HUES64 (cell line): Measurements from ENCODE around the gene NR1I2.

Experiments
- H3K27ac ChIP-seq: 2 replicates; pipeline ENCODE4 v1.7.0; 2013; ENCODE audit warnings: low read depth, low read length, inconsistent platforms
- H3K27me3 ChIP-seq: 2 replicates; pipeline ENCODE4 v1.6.1; 2013; ENCODE audit warnings: mild to moderate bottlenecking, low read length; ENCODE audit not compliant: insufficient read depth
- H3K36me3 ChIP-seq: 2 replicates; pipeline ENCODE4 v1.6.1; 2013; ENCODE audit warnings: mild to moderate bottlenecking, low read length; ENCODE audit not compliant: insufficient read depth
- H3K4me1 ChIP-seq: 2 replicates; pipeline ENCODE4 v1.6.1; 2013; ENCODE audit warnings: mild to moderate bottlenecking, low read length, moderate library complexity; ENCODE audit not compliant: insufficient read depth
- H3K4me3 ChIP-seq: 2 replicates; pipeline ENCODE4 v1.5.1; 2013; ENCODE audit warnings: mild to moderate bottlenecking, low read length, moderate library complexity
- H3K9ac ChIP-seq: 2 replicates; pipeline ENCODE4 v1.6.1; 2013; ENCODE audit warnings: mild to moderate bottlenecking, low read depth, low read length
- H3K9me3 ChIP-seq: 2 replicates; pipeline ENCODE4 v1.6.1; 2013; ENCODE audit warnings: low read depth, low read length; ENCODE audit not compliant: insufficient read depth
- WGBS: fragments of 150-250, 120-280 bp; methylation state at CpG from one replicate; pipeline ENCODE4 v1.1.7; 2013; ENCODE audit warnings: missing lambda C conversion rate; 5-methylcytosine and 5-hydroxymethylcytosine counted together

Gene NR1I2

GRCh38 chr3:119858957-119859356 is 77.1 kb downstream of the NR1I2 start:
- peaks cover 63% of the 10 kb centered on the region for H3K36me3 ChIP-seq

GRCh38 chr3:119859728-119860127 is 77.8 kb downstream of the NR1I2 start:
- Histone ChIP-seq H3K4me3 (no peak overlapping the region), H3K9ac (no peak overlapping the region), H3K9me3 (peaks cover 6% of the 10 kb centered on the region; the same call in 1 of the 2 replicates), H3K4me1 (no peaks in the 10 kb centered on the region), H3K27me3 (no peaks in the 10 kb centered on the region), H3K27ac (no peak overlapping the region), H3K36me3 (peaks cover 69% of the 10 kb centered on the region)
- 95% methylated on average over 2 of the region's 2 CpGs for WGBS

More at GRCh38 chr3:119858957-119859356, 77.1 kb downstream of the NR1I2 start:
- Histone ChIP-seq H3K9ac (no peak overlapping the region), H3K4me1 (no peaks in the 10 kb centered on the region), H3K27ac (no peak overlapping the region), H3K27me3 (no peaks in the 10 kb centered on the region), H3K9me3 (peaks cover 6% of the 10 kb centered on the region; the same call in 1 of the 2 replicates), H3K4me3 (no peak overlapping the region)
- 100% methylated on average over 2 of the region's 2 CpGs for WGBS

- Histone ChIP-seq H3K4me3 (no peak overlapping the region), H3K9ac (no peak overlapping the region), H3K4me1 (no peaks in the 10 kb centered on the region), H3K27me3 (no peaks in the 10 kb centered on the region), H3K9me3 (peaks cover 6% of the 10 kb centered on the region; the same call in 1 of the 2 replicates), H3K27ac (no peak overlapping the region), H3K36me3 (peaks cover 65% of the 10 kb centered on the region)
- WGBS = 98% methylated on average over 2 of the region's 2 CpGs
Measured at GRCh38 chr3:119861681-119862080, 79.8 kb downstream of the NR1I2 start.

GRCh38 chr3:119862616-119863015 is 80.7 kb downstream of the NR1I2 start:
- no peaks in the 10 kb centered on the region for H3K27me3 ChIP-seq
- H3K27ac ChIP-seq = no peak overlapping the region
- no peak overlapping the region for H3K4me3 ChIP-seq
- H3K36me3 ChIP-seq = peaks cover 56% of the 10 kb centered on the region
- peaks cover 6% of the 10 kb centered on the region; the same call in 1 of the 2 replicates for H3K9me3 ChIP-seq
- no peaks in the 10 kb centered on the region for H3K4me1 ChIP-seq
- no peak overlapping the region for H3K9ac ChIP-seq
- WGBS = 100% methylated on average over 2 of the region's 2 CpGs

- no peaks in the 10 kb centered on the region for H3K27me3 ChIP-seq
- 96% methylated on average over 7 of the region's 7 CpGs for WGBS
- H3K4me1 ChIP-seq = no peaks in the 10 kb centered on the region
- H3K36me3 ChIP-seq = peaks cover 39% of the 10 kb centered on the region
- H3K9me3 ChIP-seq = no peaks in the 10 kb centered on the region
- no peak overlapping the region for H3K9ac ChIP-seq
- H3K4me3 ChIP-seq = no peak overlapping the region
- H3K27ac ChIP-seq = no peak overlapping the region
Measured at GRCh38 chr3:119864476-119864875, 82.6 kb downstream of the NR1I2 start.
